IPS-NIHi11 (cell line): ENCODE results near the gene WFDC1.
"Not testable (repeated sequence)": the region's sequence is repeated elsewhere in the genome, so short reads cannot be mapped to it uniquely, and the experiment has no call there.

Source experiments
- DNase-seq: peaks from one replicate; pipeline ENCODE4 v3.0.0; 2012; ENCODE audit warnings: mixed read lengths, low spot score

The WFDC1 gene

GRCh38 chr16:84329016-84329415 is 34.3 kb downstream of the WFDC1 start:
- no peak for DNase-seq

GRCh38 chr16:84329843-84330684 is 35.4 kb downstream of the WFDC1 start:
- DNase-seq: no peak

- DNase-seq: no peak
Observed at GRCh38 chr16:84330685-84331050, 36.0 kb downstream of the WFDC1 start.

GRCh38 chr16:84331998-84332780 is 37.5 kb downstream of the WFDC1 start:
- DNase-seq: no peak

GRCh38 chr16:84332975-84333684 is 38.5 kb downstream of the WFDC1 start:
- DNase-seq: no peak

- no peak for DNase-seq
Observed at GRCh38 chr16:84334058-84334457, 39.4 kb downstream of the WFDC1 start.

GRCh38 chr16:84334482-84334881 is 39.8 kb downstream of the WFDC1 start:
- no peak for DNase-seq

GRCh38 chr16:84337236-84337635 is 42.6 kb downstream of the WFDC1 start:
- DNase-seq: not testable (repeated sequence)

GRCh38 chr16:84339311-84339710 is 44.6 kb downstream of the WFDC1 start:
- no peak for DNase-seq

- no peak for DNase-seq
Observed at GRCh38 chr16:84339766-84340165, 45.1 kb downstream of the WFDC1 start.

- no peak for DNase-seq
Observed at GRCh38 chr16:84340325-84341040, 45.8 kb downstream of the WFDC1 start.

GRCh38 chr16:84341528-84342295 is 47.0 kb downstream of the WFDC1 start:
- no peak for DNase-seq

GRCh38 chr16:84343800-84344199 is 49.1 kb downstream of the WFDC1 start:
- DNase-seq: not testable (repeated sequence)

GRCh38 chr16:84344781-84345180 is 50.1 kb downstream of the WFDC1 start:
- DNase-seq: no peak

GRCh38 chr16:84347161-84347560 is 52.5 kb downstream of the WFDC1 start:
- DNase-seq: no peak

GRCh38 chr16:84348386-84348888 is 53.8 kb downstream of the WFDC1 start:
- no peak for DNase-seq

- no peak for DNase-seq
Observed at GRCh38 chr16:84349862-84350684, 55.4 kb downstream of the WFDC1 start.

GRCh38 chr16:84350685-84351400 is 56.2 kb downstream of the WFDC1 start:
- no peak for DNase-seq

- DNase-seq: no peak
Observed at GRCh38 chr16:84351630-84352029, 57.0 kb downstream of the WFDC1 start.
